HEK293 (cell line): ENCODE measurements around the gene IMPDH1.

Source experiments
- CTCF ChIP-seq: fragments of 450-650 bp; formaldehyde crosslinking; IDR thresholded peaks from 2 replicates; pipeline ENCODE4 v1.5.1; 2016; ENCODE audit warnings: missing biosample characterization, missing genetic modification characterization
- OSR2 ChIP-seq: fragments of 450-650 bp; formaldehyde crosslinking; IDR thresholded peaks from 2 replicates; pipeline ENCODE4 v1.5.1; 2016; ENCODE audit warnings: missing biosample characterization, missing genetic modification characterization
- TRIM28 ChIP-seq: IDR thresholded peaks from 2 replicates; pipeline ENCODE4 v1.6.1; 2011; ENCODE audit warnings: low read length, control low read depth, borderline replicate concordance
- ZBTB17 ChIP-seq: fragments of 450-650 bp; formaldehyde crosslinking; IDR thresholded peaks from 2 replicates; pipeline ENCODE4 v1.5.1; 2016; ENCODE audit warnings: missing biosample characterization, missing genetic modification characterization
- ZBTB26 ChIP-seq: fragments of 450-650 bp; formaldehyde crosslinking; optimal IDR thresholded peaks from 2 replicates; pipeline ENCODE3; 2016; ENCODE audit warnings: missing biosample characterization, mild to moderate bottlenecking, missing genetic modification characterization
- ZBTB7A ChIP-seq: fragments of 450-650 bp; formaldehyde crosslinking; IDR thresholded peaks from 2 replicates; pipeline ENCODE4 v1.5.1; 2016; ENCODE audit warnings: low read depth, missing biosample characterization, missing genetic modification characterization
- ZEB2 ChIP-seq: fragments of 450-650 bp; formaldehyde crosslinking; IDR thresholded peaks from 2 replicates; pipeline ENCODE4 v1.5.1; 2016; ENCODE audit warnings: missing biosample characterization, missing genetic modification characterization
- ZNF132 ChIP-seq: fragments of 450-650 bp; formaldehyde crosslinking; IDR thresholded peaks from 2 replicates; pipeline ENCODE4 v1.5.1; 2017; ENCODE audit warnings: missing biosample characterization, missing genetic modification characterization, borderline replicate concordance
- ZNF394 ChIP-seq: fragments of 450-650 bp; formaldehyde crosslinking; IDR thresholded peaks from 2 replicates; pipeline ENCODE4 v1.5.1; 2016; ENCODE audit warnings: missing biosample characterization, missing genetic modification characterization, mild to moderate bottlenecking, moderate library complexity, borderline replicate concordance
- ZNF548 ChIP-seq: fragments of 450-650 bp; formaldehyde crosslinking; IDR thresholded peaks from 2 replicates; pipeline ENCODE4 v1.5.1; 2016; ENCODE audit warnings: missing biosample characterization, missing genetic modification characterization
- ZNF776 ChIP-seq: fragments of 450-650 bp; formaldehyde crosslinking; IDR thresholded peaks from 2 replicates; pipeline ENCODE4 v1.5.0; 2017; ENCODE audit warnings: missing biosample characterization, missing genetic modification characterization, borderline replicate concordance
- ZNF792 ChIP-seq: fragments of 450-650 bp; formaldehyde crosslinking; IDR thresholded peaks from 2 replicates; pipeline ENCODE4 v1.5.1; 2016; ENCODE audit warnings: missing biosample characterization, missing genetic modification characterization

- TF ChIP-seq CTCF (tag by site-specific recombination) (no peak), ZNF776 (tag by site-specific recombination) (no peak), ZBTB17 (no peak), ZBTB7A (no peak), ZNF548 (tag by site-specific recombination) (no peak), ZBTB26 (tag by site-specific recombination) (no peak), OSR2 (tag by site-specific recombination) (no peak), ZEB2 (tag by site-specific recombination) (no peak), ZNF792 (tag by site-specific recombination) (no peak), ZNF394 (tag by site-specific recombination) (no peak), TRIM28 (no peak), ZNF132 (no peak)
Observed at GRCh38 chr7:128393526-128394330, 16.1 kb downstream of the IMPDH1 start.
